Ramos (cell line): Measurements from ENCODE around the gene FAXDC2.
"Not testable (repeated sequence)": the region's sequence is repeated elsewhere in the genome, so short reads cannot be mapped to it uniquely, and the experiment has no call there.

ENCODE experiments used
- in situ Hi-C: fragments of 300-500 bp; cut with MboI; formaldehyde crosslinking; loops from one replicate; pipeline ENCODE4 v1.14.3; 2022; ENCODE audit warnings: low sequenced_read_pairs; ENCODE audit not compliant: unreplicated experiment

Gene FAXDC2

DNA sequence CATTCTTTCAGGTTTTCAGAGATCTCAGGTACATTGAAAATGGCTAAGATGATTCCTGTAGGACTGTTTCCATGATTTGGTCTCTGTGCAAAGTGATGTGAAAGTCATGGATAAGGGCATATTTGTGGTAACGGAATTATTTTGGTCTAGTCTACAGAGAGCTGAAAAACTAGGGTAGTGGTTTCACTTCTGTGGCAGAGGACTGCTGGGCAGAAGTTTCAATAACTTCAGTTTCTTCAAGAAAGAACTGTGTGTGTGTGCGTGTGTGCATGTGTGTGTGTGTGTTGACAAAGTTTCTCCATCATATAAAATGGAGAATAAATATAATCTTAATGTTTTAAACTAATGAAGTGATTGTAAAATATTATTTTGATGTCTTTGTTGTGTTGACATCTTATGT lies 12.4 kb upstream of the FAXDC2 start:
- in situ Hi-C loops: no loop called here

- in situ Hi-C loops: no loop called here
Observed at GRCh38 chr5:154861946-154862345, 11.5 kb upstream of the FAXDC2 start.

GRCh38 chr5:154860765-154861164 lies 10.4 kb upstream of the FAXDC2 start:
- in situ Hi-C loops: no loop called here

GRCh38 chr5:154860123-154860522 lies 9.7 kb upstream of the FAXDC2 start:
- in situ Hi-C loops: no loop called here

- in situ Hi-C loops: loop anchor here (10.0 kb wide), 1 partner anchor 104 kb away; the partner anchor contains the start of gene LARP1
Observed at GRCh38 chr5:154858972-154859871, 8.8 kb upstream of the FAXDC2 start.

GRCh38 chr5:154858297-154858971 lies 8.0 kb upstream of the FAXDC2 start, which contains the start of gene CNOT8:
TSS of gene CNOT8 (plus strand) at chr5:154858627. CDS start at chr5:154863279, 4,652 bp downstream.
- in situ Hi-C loops: loop anchor here (10.0 kb wide), 1 partner anchor 104 kb away; the partner anchor contains the start of gene LARP1

GRCh38 chr5:154857530-154858296 lies 7.3 kb upstream of the FAXDC2 start:
- in situ Hi-C loops: loop anchor here (10.0 kb wide), 1 partner anchor 103 kb away; the partner anchor contains the start of gene LARP1

GRCh38 chr5:154851351-154851750 lies 948 bp upstream of the FAXDC2 start:
- in situ Hi-C loops: loop anchor here (10.0 kb wide), 1 partner anchor 97 kb away; the partner anchor contains the start of gene LARP1

- in situ Hi-C loops: loop anchor here (10.0 kb wide), 1 partner anchor 95 kb away; the partner anchor contains the start of gene LARP1
Observed at GRCh38 chr5:154849791-154850201, 607 bp downstream of the FAXDC2 start.

DNA sequence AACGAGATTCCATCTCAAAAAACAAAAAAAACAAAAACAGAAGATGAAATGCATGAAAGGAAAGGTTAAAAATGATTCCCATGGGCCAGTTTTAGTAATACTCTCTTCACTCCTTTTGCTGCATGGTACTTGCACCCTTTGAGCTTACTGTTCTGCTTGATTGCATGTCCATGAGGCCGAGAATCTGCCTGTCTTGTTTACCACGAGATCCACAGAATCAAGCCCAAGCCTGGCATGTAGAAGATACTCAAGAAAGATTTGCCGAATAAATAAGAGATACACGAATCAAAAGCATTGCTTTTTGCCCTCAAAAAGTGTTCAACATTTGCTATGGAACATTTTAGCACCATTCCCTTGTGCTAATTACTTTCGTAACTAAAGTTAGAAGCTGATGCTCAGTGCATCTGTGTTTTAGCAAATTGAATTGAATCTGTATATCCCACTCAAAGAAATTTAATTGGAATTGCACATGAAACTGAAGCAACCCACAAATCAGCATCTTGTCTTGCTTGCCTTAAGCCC lies 1.1 kb downstream of the FAXDC2 start:
- in situ Hi-C loops: no loop called here

DNA sequence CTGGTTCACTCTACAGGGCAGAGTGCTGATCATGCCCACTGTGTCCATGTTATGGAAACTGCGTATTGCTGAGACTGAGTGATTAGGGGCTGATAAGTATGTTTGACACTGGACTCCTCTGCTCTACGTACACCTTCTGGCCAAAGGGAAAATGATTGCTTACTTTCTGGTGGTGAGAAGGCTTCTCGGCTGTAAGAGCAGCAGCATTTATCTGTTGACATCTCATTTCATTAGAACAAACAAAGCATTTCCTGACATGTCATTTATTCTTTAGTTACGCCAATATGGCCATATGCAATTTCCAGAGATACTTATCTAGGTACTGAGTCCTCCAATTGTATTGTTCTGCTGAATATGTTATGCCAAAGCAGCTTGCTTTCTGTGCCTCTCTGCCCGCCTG lies 5.6 kb downstream of the FAXDC2 start:
- in situ Hi-C loops: no loop called here

DNA sequence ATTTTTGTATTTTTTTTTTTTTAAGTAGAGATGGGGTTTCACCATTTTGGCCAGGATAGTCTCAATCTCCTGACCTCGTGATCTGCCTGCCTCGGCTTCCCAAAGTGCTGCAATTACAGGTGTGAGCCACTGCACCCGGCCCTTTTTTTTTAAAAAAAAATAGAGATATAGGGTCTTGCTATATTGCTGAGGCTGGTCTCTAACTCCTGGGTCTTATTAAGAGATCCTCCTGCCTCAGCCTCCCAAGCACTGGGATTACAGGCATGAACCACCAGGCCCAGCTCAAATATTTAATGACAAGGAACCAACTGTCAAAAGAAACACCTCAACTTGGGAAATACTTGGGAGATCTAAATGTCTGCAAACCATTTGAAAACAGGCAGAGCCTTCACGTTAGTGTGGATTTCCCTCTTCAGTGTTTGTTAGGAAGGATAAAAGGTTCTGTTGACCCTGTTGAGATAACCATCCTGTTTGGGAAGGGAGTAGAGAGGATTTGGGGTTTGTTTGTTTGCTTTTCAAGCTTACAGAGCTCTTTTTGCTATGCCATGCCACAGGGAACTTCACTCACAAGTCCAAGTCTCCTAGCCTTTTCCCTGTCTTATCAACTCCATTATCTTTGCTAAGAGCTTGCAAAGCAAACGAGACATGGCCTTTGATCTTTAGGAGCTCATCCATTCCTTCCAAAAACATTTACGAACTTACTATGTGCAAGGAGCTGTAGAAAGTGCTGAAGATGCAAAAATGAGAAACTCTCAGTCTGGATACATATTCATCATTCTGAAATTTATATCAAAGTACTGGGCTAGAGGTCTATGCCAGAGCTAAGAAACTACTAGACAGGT lies 7.5 kb downstream of the FAXDC2 start:
- in situ Hi-C loops: no loop called here

- in situ Hi-C loops: no loop called here
Observed at GRCh38 chr5:154841273-154841661, 9.1 kb downstream of the FAXDC2 start.

GRCh38 chr5:154840435-154841272 lies 9.7 kb downstream of the FAXDC2 start:
- in situ Hi-C loops: no loop called here

DNA sequence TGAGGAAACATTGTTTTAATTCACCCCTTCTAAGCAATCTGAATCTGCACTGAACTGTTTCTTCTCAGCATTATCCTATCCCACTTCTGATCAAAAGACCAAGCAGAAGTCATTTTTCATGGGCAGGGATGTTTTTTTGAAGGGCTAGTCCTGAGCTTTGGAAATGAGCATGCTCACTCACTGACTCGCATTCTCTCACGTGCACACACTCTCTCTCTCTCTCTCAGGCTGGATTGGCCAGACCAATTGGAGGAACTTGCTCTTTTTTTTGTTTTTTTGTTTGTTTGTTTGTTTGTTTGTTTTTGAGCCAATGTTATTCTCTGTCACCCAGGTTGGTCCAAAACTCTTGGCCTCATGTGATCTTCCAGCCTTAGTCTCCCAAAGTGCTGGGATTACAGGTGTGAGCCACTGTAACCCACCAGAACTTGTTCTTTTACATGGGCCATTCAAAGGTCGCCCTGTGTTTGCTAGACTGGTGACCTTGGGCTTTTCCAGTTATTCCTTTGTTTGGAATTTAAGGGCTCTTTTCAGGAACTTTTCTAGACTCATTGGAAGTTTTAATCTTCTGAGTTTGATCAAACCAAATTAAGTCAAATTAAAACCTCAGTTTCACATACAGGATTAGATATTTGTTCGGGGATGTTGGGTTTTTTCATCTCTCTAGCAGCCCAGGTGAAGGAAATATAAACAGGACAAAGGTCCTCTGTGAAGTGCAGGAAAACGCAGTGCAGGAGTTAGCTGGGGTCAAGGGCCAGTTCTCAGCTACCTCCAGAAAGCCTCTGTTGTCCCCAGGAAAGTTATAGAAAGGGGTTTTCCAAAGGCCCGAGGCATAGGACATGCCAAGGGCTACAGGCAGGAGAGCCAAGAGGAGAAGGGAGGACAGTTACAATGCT lies 13.1 kb downstream of the FAXDC2 start:
- in situ Hi-C loops: no loop called here

- in situ Hi-C loops: no loop called here
Observed at GRCh38 chr5:154836225-154836624, 14.2 kb downstream of the FAXDC2 start.

- in situ Hi-C loops: not testable (repeated sequence)
Observed at GRCh38 chr5:154835701-154836052, 14.7 kb downstream of the FAXDC2 start.
